Activated CD4-positive, alpha-beta memory T cell treated with anti-CD3 and anti-CD28 coated beads, Interleukin-2, amount 10 ng/mL, durations not matched to agents 7 days and 5 days (primary cell): ENCODE measurements around the gene ST6GALNAC4. TPM values are rescaled to one million over a fixed set of nuclear protein-coding genes. Genes with fewer than 3 reads are reported as not detected.
"Not testable (repeated sequence)": the region's sequence is repeated elsewhere in the genome, so short reads cannot be mapped to it uniquely, and the experiment has no call there.

Experiments used
- CTCF ChIA-PET: fragments of 350-600 bp; sonication (Branson Sonifier 250); formaldehyde crosslinking; loops from one replicate; lab custom pipeline; 2021; ENCODE audit warnings: antibody characterized with exemption, inconsistent platforms; lab: Charles Lee
- POLR2A ChIA-PET: fragments of 350-600 bp; sonication (Branson Sonifier 250); formaldehyde crosslinking; loops from one replicate; lab custom pipeline; 2021; ENCODE audit warnings: antibody characterized with exemption; lab: Charles Lee
- DNase-seq: peaks from one replicate; pipeline ENCODE4 v3.0.0-alpha.2; 2020
- H3K27ac Mint-ChIP-seq: one replicate; pipeline ENCODE4 v1.8.0; 2021; ENCODE audit warnings: mild to moderate bottlenecking, mixed read lengths
- H3K27me3 Mint-ChIP-seq: one replicate; pipeline ENCODE4 v1.8.0; 2021; ENCODE audit warnings: mixed read lengths
- H3K36me3 Mint-ChIP-seq: one replicate; pipeline ENCODE4 v1.8.0; 2021; ENCODE audit warnings: low read depth, mixed read lengths
- H3K4me1 Mint-ChIP-seq: one replicate; pipeline ENCODE4 v1.8.0; 2021; ENCODE audit warnings: mixed read lengths
- H3K4me3 Mint-ChIP-seq: one replicate; pipeline ENCODE4 v1.8.0; 2021; ENCODE audit warnings: mild to moderate bottlenecking, mixed read lengths
- H3K9me3 Mint-ChIP-seq: one replicate; pipeline ENCODE4 v1.8.0; 2021; ENCODE audit warnings: mixed read lengths
- total RNA-seq, 2 experiments: library from RNA; stranded (reverse); gene quantifications; one replicate each; pipeline ENCODE4 v1.2.3, GENCODE V29; 2021

The ST6GALNAC4 gene
- total RNA-seq, 2 experiments from 2014 or later = 19.4 to 21.5 TPM

GRCh38 chr9:127876764-127877562 is 39.9 kb downstream of the ST6GALNAC4 start:
- Mint-ChIP-seq H3K4me1 (peaks cover 2% of the 10 kb centered on the region), H3K27me3 (no peaks in the 10 kb centered on the region), H3K9me3 (no peaks in the 10 kb centered on the region), H3K36me3 (peaks cover 7% of the 10 kb centered on the region), H3K4me3 (no peak overlapping the region), H3K27ac (no peak overlapping the region)
- ChIA-PET CTCF (interaction anchor here (0.5 kb wide), 1 partner anchor 12 kb away, joined by 3 read pairs; no protein-coding TSS in a partner anchor), POLR2A (no interaction called here)
- DNase-seq = no peak

- DNase-seq = no peak
- no peaks in the 10 kb centered on the region for H3K27me3 Mint-ChIP-seq
- POLR2A ChIA-PET = no interaction called here
- H3K27ac Mint-ChIP-seq = no peak overlapping the region
- peaks cover 2% of the 10 kb centered on the region for H3K4me1 Mint-ChIP-seq
- H3K9me3 Mint-ChIP-seq = no peaks in the 10 kb centered on the region
- no peak overlapping the region for H3K4me3 Mint-ChIP-seq
- CTCF ChIA-PET = interaction anchor here (0.5 kb wide), 1 partner anchor 12 kb away, joined by 3 read pairs; no protein-coding TSS in a partner anchor
- H3K36me3 Mint-ChIP-seq = peaks cover 6% of the 10 kb centered on the region
Observed at GRCh38 chr9:127876026-127876763, 40.6 kb downstream of the ST6GALNAC4 start.

- ChIA-PET POLR2A (no interaction called here), CTCF (no interaction called here)
- Mint-ChIP-seq H3K27me3 (no peaks in the 10 kb centered on the region), H3K4me3 (no peak overlapping the region), H3K9me3 (no peaks in the 10 kb centered on the region), H3K4me1 (peaks cover 2% of the 10 kb centered on the region), H3K36me3 (peaks cover 4% of the 10 kb centered on the region), H3K27ac (no peak overlapping the region)
- DNase-seq = no peak
Observed at GRCh38 chr9:127875306-127875966, 41.4 kb downstream of the ST6GALNAC4 start.

GRCh38 chr9:127874301-127875221 is 42.3 kb downstream of the ST6GALNAC4 start:
- Mint-ChIP-seq H3K4me1 (peaks cover 2% of the 10 kb centered on the region), H3K36me3 (peaks cover 4% of the 10 kb centered on the region)
- POLR2A ChIA-PET = interaction anchor here (1.1 kb wide), 1 partner anchor 11 kb away, joined by 3 read pairs; no protein-coding TSS in a partner anchor

GRCh38 chr9:127873886-127874285 is 43.0 kb downstream of the ST6GALNAC4 start:
- no peaks in the 10 kb centered on the region for H3K9me3 Mint-ChIP-seq

More at GRCh38 chr9:127874301-127875221, 42.3 kb downstream of the ST6GALNAC4 start:
- CTCF ChIA-PET = interaction anchor here (0.8 to 5.9 kb wide), 3 partner anchors 7 to 140 kb away, joined by 3 to 49 read pairs (median 5); partner anchors contain the start of gene TOR2A
- Mint-ChIP-seq H3K4me3 (no peak overlapping the region), H3K27ac (no peak overlapping the region), H3K9me3 (no peaks in the 10 kb centered on the region), H3K27me3 (no peaks in the 10 kb centered on the region)
- DNase-seq = no peak

GRCh38 chr9:127873223-127873691 is 43.6 kb downstream of the ST6GALNAC4 start:
- Mint-ChIP-seq H3K4me3 (no peak overlapping the region), H3K9me3 (no peaks in the 10 kb centered on the region), H3K36me3 (peaks cover 6% of the 10 kb centered on the region), H3K27me3 (no peaks in the 10 kb centered on the region), H3K4me1 (no peaks in the 10 kb centered on the region), H3K27ac (no peak overlapping the region)
- DNase-seq = no peak
- POLR2A ChIA-PET = interaction anchor here (1.4 kb wide), 1 partner anchor 9 kb away, joined by 3 read pairs; no protein-coding TSS in a partner anchor
- CTCF ChIA-PET = interaction anchor here (0.8 to 5.9 kb wide), 4 partner anchors 9 to 139 kb away, joined by 3 to 49 read pairs (median 4); partner anchors contain the start of gene TOR2A

More at GRCh38 chr9:127873886-127874285, 43.0 kb downstream of the ST6GALNAC4 start:
- ChIA-PET CTCF (interaction anchor here (0.8 to 5.9 kb wide), 4 partner anchors 8 to 139 kb away, joined by 3 to 49 read pairs (median 4); partner anchors contain the start of gene TOR2A), POLR2A (interaction anchor here (1.1 kb wide), 1 partner anchor 12 kb away, joined by 3 read pairs; no protein-coding TSS in a partner anchor)
- Mint-ChIP-seq H3K4me1 (peaks cover 2% of the 10 kb centered on the region), H3K27me3 (no peaks in the 10 kb centered on the region), H3K36me3 (peaks cover 4% of the 10 kb centered on the region), H3K27ac (no peak overlapping the region), H3K4me3 (no peak overlapping the region)
- no peak for DNase-seq

- Mint-ChIP-seq H3K9me3 (no peaks in the 10 kb centered on the region), H3K4me3 (no peak overlapping the region), H3K27ac (no peak overlapping the region), H3K27me3 (no peaks in the 10 kb centered on the region), H3K36me3 (peaks cover 7% of the 10 kb centered on the region), H3K4me1 (no peaks in the 10 kb centered on the region)
- POLR2A ChIA-PET = interaction anchor here (0.6 to 1.4 kb wide), 4 partner anchors 10 to 283 kb away, joined by 3 read pairs; no protein-coding TSS in a partner anchor
- no peak for DNase-seq
- CTCF ChIA-PET = interaction anchor here (0.9 to 5.9 kb wide), 4 partner anchors 14 to 264 kb away, joined by 3 to 49 read pairs (median 4); partner anchors contain the start of gene TOR2A
Observed at GRCh38 chr9:127872369-127873222, 44.2 kb downstream of the ST6GALNAC4 start.

- ChIA-PET CTCF (interaction anchor here (0.9 to 5.9 kb wide), 5 partner anchors 13 to 263 kb away, joined by 3 to 49 read pairs (median 7); partner anchors contain the start of gene TOR2A), POLR2A (interaction anchor here (1.4 kb wide), 1 partner anchor 11 kb away, joined by 3 read pairs; no protein-coding TSS in a partner anchor)
- Mint-ChIP-seq H3K36me3 (peaks cover 7% of the 10 kb centered on the region), H3K9me3 (no peaks in the 10 kb centered on the region), H3K27me3 (no peaks in the 10 kb centered on the region), H3K4me3 (no peak overlapping the region), H3K4me1 (no peaks in the 10 kb centered on the region), H3K27ac (no peak overlapping the region)
- DNase-seq = no peak
Observed at GRCh38 chr9:127871531-127871930, 45.3 kb downstream of the ST6GALNAC4 start.

GRCh38 chr9:127870887-127871286 is 46.0 kb downstream of the ST6GALNAC4 start:
- peaks cover 4% of the 10 kb centered on the region for H3K4me1 Mint-ChIP-seq
- no peaks in the 10 kb centered on the region for H3K9me3 Mint-ChIP-seq
- DNase-seq = no peak
- no peaks in the 10 kb centered on the region for H3K27me3 Mint-ChIP-seq
- peaks cover 8% of the 10 kb centered on the region for H3K36me3 Mint-ChIP-seq
- ChIA-PET CTCF (interaction anchor here (0.9 to 5.9 kb wide), 15 partner anchors 18 to 281 kb away, joined by 3 to 49 read pairs (median 9); partner anchors contain the start of gene TOR2A), POLR2A (interaction anchor here (1.9 to 2.2 kb wide), 2 partner anchors 83 to 136 kb away, joined by 6 to 9 read pairs; partner anchors contain the start of gene TOR2A)
- no peak overlapping the region for H3K4me3 Mint-ChIP-seq
- no peak overlapping the region for H3K27ac Mint-ChIP-seq

GRCh38 chr9:127870153-127870491 is 46.7 kb downstream of the ST6GALNAC4 start:
- H3K4me3 Mint-ChIP-seq, H3K9me3 Mint-ChIP-seq, H3K27me3 Mint-ChIP-seq, H3K27ac Mint-ChIP-seq, DNase-seq: not testable (repeated sequence)
- POLR2A ChIA-PET = interaction anchor here (1.0 to 2.2 kb wide), 8 partner anchors 9 to 163 kb away, joined by 3 to 9 read pairs (median 4); partner anchors contain the start of genes CDK9 and TOR2A
- CTCF ChIA-PET = interaction anchor here (0.6 to 5.9 kb wide), 52 partner anchors 9 to 743 kb away, joined by 3 to 49 read pairs (median 5); partner anchors contain the start of genes CDK9, ENG, FPGS and PIP5KL1
- peaks cover 11% of the 10 kb centered on the region for H3K4me1 Mint-ChIP-seq
- H3K36me3 Mint-ChIP-seq = peaks cover 16% of the 10 kb centered on the region
